HUDEP-2 (cell line): ENCODE measurements around the gene ZNF776.
"Not testable (repeated sequence)": the region's sequence is repeated elsewhere in the genome, so short reads cannot be mapped to it uniquely, and the experiment has no call there.

Experiments used
- DNase-seq, 76 experiments: peaks; one replicate each; lab custom pipeline; 2025; ENCODE audit not compliant: unreplicated experiment in 76 of 76; lab: John Stamatoyannopoulos, UW

Gene ZNF776

DNA sequence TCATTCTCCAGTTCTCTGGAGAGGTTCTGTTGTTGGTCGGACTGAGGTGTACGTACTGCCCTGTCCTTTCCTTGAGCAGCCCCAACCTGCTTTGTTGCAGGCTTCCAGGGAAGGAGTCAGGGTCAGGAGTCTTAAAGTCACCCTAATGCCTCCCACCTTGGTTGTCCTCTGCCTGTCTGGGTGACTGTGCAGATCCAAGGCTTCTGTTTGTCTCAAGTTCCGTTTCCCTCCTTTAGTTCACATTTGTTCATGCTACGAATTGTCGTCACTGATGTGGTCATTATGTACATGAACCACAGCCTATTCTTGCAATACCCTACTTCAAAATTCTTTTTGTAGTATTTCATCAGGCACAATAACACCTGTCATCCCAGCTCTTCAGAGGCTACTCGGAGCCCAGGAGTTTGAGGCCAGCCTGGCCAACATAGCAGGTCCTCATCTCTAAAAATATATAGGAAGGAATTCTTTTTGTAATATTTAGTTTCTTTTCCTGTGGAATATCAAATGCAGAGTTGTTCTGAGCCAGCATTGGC lies 30.2 kb downstream of the ZNF776 start:
- DNase-seq, result no peak

- DNase-seq, result no peak
These were observed 31.7 kb downstream of the ZNF776 start for GRCh38 chr19:57778336-57778735.

- DNase-seq, result no peak
These were observed 32.7 kb downstream of the ZNF776 start for GRCh38 chr19:57779220-57779845.

DNA sequence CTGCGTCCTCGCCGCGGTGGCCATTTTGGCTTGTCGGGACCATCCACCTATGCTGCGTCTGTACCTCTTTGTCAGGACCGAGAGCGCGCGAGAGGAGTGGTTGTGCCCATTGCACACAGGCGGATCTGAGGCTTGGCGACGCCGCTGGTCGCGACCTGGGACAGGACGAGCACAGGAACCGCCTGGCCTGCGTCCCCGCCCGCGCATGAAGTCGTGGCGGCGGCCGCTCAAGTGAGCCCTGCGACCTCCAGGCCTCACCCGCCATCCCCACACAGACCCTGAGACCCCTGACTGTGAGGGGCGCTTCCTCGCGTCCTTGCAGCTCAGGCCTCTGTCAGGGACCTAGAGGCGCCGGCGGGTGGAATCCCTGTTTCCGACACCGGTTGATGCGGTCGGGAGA lies 39.7 kb downstream of the ZNF776 start:
- no peak for DNase-seq

DNA sequence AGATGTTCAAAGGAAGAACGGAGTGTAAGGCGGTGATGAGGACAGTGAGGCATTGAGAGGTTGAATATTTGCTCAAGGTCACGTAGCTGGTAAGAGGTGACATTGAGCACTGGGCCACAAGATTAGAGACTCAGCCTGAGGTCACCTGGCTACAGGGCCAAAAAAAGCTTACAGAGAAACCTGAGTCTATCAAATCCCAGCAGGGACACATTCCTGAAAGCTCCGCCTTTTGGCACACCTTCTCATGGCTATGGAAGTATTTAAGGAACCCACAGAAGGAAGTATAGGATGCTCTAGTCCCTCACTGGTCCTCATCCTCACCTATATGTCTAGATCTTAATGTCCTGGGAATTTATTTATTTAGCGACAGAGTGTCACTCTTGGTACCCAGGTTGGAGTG lies 40.3 kb downstream of the ZNF776 start:
- no peak for DNase-seq

DNA sequence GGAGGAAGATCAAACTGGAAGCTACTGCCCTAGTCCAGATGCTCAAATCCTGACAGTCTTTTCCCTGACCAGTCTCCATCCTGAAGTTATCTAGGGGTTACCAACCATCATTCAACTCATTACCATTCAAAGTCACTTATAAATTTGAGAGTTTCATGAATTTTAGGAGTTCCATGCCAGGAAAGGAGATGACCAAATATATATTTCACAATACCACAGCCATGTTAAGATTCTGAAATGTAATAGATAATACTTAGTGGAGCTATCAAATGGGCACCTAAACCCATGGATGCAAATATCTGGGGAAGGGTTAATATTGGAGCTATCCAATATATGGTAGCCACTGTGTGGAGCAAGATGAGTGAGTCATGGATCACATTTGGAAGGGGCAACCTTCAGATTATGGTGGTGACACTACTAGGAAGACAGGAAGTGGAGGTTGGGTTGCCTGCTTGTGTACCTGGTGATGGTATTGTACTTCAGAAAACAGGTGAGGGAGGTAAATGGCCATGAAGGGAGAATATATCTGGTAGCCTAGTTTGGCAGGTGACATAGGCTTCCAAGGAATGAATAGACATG lies 41.6 kb downstream of the ZNF776 start:
- no peak for DNase-seq

- no peak for DNase-seq
These were observed 42.7 kb downstream of the ZNF776 start for GRCh38 chr19:57789288-57789687.

- DNase-seq, result not testable (repeated sequence)
These were observed 50.0 kb downstream of the ZNF776 start for GRCh38 chr19:57796580-57796979.

DNA sequence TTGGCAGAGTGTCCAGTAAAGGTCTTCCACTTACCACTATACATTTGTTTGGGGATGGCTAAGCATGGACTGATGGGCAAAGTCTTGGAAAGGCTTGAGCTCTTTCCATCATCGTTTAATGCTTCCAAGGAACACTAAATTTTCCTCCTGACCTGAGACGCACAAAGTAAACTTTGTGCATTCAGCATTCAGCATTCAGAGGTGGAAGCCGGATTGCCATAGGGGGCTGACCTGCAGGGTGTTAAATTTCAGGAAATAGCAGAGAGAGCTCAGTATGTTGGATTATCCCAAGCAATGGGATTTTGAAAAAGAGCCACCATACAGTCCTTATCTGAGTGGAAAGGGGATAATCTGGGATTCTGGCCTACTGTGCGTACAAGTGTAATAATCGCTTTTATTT lies 54.1 kb downstream of the ZNF776 start:
- DNase-seq, result no peak

- DNase-seq, result no peak
These were observed 55.7 kb downstream of the ZNF776 start for GRCh38 chr19:57802269-57802668.

- no peak for DNase-seq
These were observed 56.6 kb downstream of the ZNF776 start for GRCh38 chr19:57803265-57803593.

DNA sequence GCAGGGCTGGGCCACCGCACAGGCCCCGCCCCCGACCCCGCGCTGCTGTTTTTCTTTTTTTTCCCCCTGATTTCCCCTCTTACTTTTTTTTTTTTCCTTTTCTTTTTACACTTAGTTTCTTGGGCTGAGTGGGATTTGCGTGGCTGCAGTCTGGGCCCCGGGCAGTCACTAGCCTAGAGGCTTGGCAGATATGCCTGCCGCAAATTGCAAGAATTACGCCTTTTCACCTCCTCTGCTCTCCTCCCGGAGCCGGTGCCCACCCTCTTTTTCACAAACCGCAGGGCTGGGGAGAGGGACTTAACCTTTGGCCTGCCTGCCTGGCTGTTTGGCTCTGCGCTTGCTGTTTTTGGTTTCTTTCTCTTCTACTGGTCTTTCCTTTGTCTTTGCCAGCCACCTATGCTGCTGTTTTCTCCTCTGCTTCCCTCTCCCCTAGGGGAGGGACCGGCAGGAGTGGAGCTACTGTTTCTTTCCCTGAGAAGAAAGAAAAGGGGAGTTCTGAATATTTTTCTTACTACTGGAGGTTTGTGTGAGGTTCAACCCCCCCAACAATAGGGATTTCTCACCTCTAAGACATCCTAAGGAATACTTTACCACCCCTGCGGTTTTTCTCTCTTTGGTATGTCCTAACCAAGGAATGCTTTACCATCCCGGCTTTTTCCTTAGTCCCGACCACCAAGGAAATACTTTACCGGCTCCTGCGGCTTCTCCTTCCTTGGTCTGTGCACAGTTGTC lies 57.1 kb downstream of the ZNF776 start:
- peak in 4 of 76 experiments; percentile 6 to 14 (median 9) for DNase-seq

DNA sequence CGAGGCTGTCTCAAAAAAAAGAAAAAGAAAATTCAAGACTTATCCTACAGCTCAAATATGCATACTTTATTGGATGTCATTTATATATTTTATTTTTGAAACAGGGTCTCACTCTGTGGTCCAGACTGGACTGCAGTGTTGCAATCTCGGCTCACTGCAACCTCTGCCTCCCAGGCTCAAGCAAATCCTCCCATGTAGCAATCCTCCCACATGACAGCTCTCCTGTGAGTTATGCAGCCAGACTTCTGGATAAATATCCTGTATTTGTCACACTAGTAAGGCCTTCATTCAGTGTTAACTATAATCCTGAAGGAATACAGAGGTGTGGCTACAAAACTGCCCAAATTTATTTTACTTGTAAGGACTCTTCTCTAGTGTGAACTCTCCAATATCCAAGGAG lies 60.9 kb downstream of the ZNF776 start:
- DNase-seq, result no peak
